Smooth muscle cell (in vitro differentiated cells): Measurements from ENCODE around the gene EXT2. TPM values are rescaled to one million over a fixed set of nuclear protein-coding genes. Genes with fewer than 3 reads are reported as not detected.

Source experiments
- DNase-seq: peaks from one replicate; lab custom pipeline; 2025; ENCODE audit not compliant: unreplicated experiment; lab: John Stamatoyannopoulos, UW
- H2AFZ ChIP-seq: fragments of 200-600 bp; sonication (generic); 2 replicates; pipeline ENCODE4 v1.6.0; 2016; ENCODE audit warnings: antibody characterized with exemption, low read depth, mild to moderate bottlenecking
- H3F3A ChIP-seq: fragments of 200-600 bp; sonication (generic); 2 replicates; pipeline ENCODE4 v1.6.0; 2017; ENCODE audit warnings: antibody characterized with exemption, low read depth
- H3K27ac ChIP-seq: fragments of 200-600 bp; sonication (generic); 2 replicates; pipeline ENCODE4 v1.5.1; 2016; ENCODE audit warnings: low read depth, mild to moderate bottlenecking
- H3K27me3 ChIP-seq: fragments of 200-600 bp; sonication (generic); 2 replicates; pipeline ENCODE4 v1.6.1; 2016; ENCODE audit warnings: low read depth, mild to moderate bottlenecking
- H3K36me3 ChIP-seq: fragments of 200-600 bp; sonication (generic); 2 replicates; pipeline ENCODE4 v1.5.1; 2016; ENCODE audit warnings: low read depth
- H3K4me1 ChIP-seq: fragments of 200-600 bp; sonication (generic); 2 replicates; pipeline ENCODE4 v1.5.1; 2016; ENCODE audit warnings: low read depth
- H3K4me2 ChIP-seq: fragments of 200-600 bp; sonication (generic); 2 replicates; pipeline ENCODE4 v1.6.0; 2016; ENCODE audit warnings: mild to moderate bottlenecking
- H3K4me3 ChIP-seq: fragments of 200-600 bp; sonication (generic); 2 replicates; pipeline ENCODE4 v1.5.1; 2016; ENCODE audit warnings: mild to moderate bottlenecking
- H3K79me2 ChIP-seq: fragments of 200-600 bp; sonication (generic); 2 replicates; pipeline ENCODE4 v1.6.0; 2016; ENCODE audit warnings: low read depth, mild to moderate bottlenecking
- H3K9ac ChIP-seq: fragments of 200-600 bp; sonication (generic); 2 replicates; pipeline ENCODE4 v1.6.0; 2016; ENCODE audit warnings: low read depth
- H3K9me3 ChIP-seq: fragments of 200-600 bp; sonication (generic); replicated peaks from 2 replicates; pipeline ENCODE4 v1.5.1; 2016; ENCODE audit warnings: low read depth
- H4K20me1 ChIP-seq: fragments of 200-600 bp; sonication (generic); 2 replicates; pipeline ENCODE4 v1.6.0; 2016; ENCODE audit warnings: low read depth
- CTCF ChIP-seq: fragments of 200-600 bp; sonication (generic); IDR thresholded peaks from 2 replicates; pipeline ENCODE4 v1.5.1; 2017; ENCODE audit warnings: borderline replicate concordance, mild to moderate bottlenecking, antibody characterized with exemption; ENCODE audit not compliant: insufficient read depth, poor library complexity, severe bottlenecking
- WGBS: methylation state at CpG from one replicate; pipeline ENCODE4 v1.1.7; 2016; ENCODE audit warnings: low lambda C conversion rate; 5-methylcytosine and 5-hydroxymethylcytosine counted together
- polyA plus RNA-seq: library from polyadenylated mRNA; unstranded; fragments of >200 nt; fragmentation: Nextera tagmentation; extraction: Ambion mirVana; gene quantifications from 2 replicates; pipeline ENCODE4 v1.2.1, GENCODE V29; 2016
- total RNA-seq: library from RNA; depleted of rRNA; stranded (reverse); fragments of >200 nt; gene quantifications from 2 replicates; pipeline ENCODE4 v1.2.3, GENCODE V29; 2014

Gene EXT2
- total and polyA plus RNA-seq, 2 experiments from 2014 or later: 87.6 to 144 TPM

DNA sequence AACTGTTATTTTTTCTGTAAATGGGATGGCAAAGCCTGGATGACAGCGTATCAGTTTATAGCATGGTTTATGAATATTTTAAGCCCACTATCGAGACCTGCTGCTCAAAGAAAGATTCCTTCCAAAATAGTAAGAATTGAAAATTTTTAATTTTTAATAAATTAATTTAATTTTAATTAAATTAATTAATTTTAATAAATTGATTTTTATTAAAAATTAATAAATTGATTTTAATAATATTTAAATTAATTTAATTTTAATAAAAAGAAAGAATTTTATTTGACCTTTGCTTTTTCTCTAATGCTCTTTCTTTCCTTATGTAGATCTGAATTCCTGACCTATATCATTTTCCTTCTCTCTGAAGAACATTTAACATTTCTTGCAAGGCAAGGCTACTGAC lies 62.9 kb downstream of the EXT2 start:
- Histone ChIP-seq H3K4me3 (no peak overlapping the region), H3K9ac (no peak overlapping the region), H4K20me1 (peaks cover 61% of the 10 kb centered on the region), H3K36me3 (no peaks in the 10 kb centered on the region), H2AFZ (no peak overlapping the region), H3F3A (no peaks in the 10 kb centered on the region), H3K9me3 (no peaks in the 10 kb centered on the region), H3K4me1 (no peaks in the 10 kb centered on the region), H3K27me3 (peaks cover 4% of the 10 kb centered on the region), H3K4me2 (no peak overlapping the region), H3K27ac (no peak overlapping the region), H3K79me2 (no peaks in the 10 kb centered on the region)
- DNase-seq: no peak
- 98% methylated on average over 2 of the region's 2 CpGs for WGBS
- no peak for TF ChIP-seq CTCF

GRCh38 chr11:44159848-44160721 lies 64.6 kb downstream of the EXT2 start:
- Histone ChIP-seq H3K4me1 (no peaks in the 10 kb centered on the region), H3K9ac (no peak overlapping the region), H3K4me3 (no peak overlapping the region), H3K36me3 (no peaks in the 10 kb centered on the region), H3K27ac (no peak overlapping the region), H3K27me3 (peaks cover 4% of the 10 kb centered on the region), H3K79me2 (peaks cover 3% of the 10 kb centered on the region), H3K4me2 (no peak overlapping the region), H2AFZ (no peak overlapping the region), H3K9me3 (no peaks in the 10 kb centered on the region), H4K20me1 (peaks cover 61% of the 10 kb centered on the region), H3F3A (no peaks in the 10 kb centered on the region)
- no peak for TF ChIP-seq CTCF
- no peak for DNase-seq
- WGBS: 97% methylated on average over 1 of the region's 1 CpG

- no peaks in the 10 kb centered on the region for H3K36me3 ChIP-seq
- H3K4me1 ChIP-seq: no peaks in the 10 kb centered on the region
- H3K79me2 ChIP-seq: peaks cover 3% of the 10 kb centered on the region
- no peak overlapping the region for H3K4me3 ChIP-seq
- no peak for TF ChIP-seq CTCF
- no peaks in the 10 kb centered on the region for H3K9me3 ChIP-seq
- H2AFZ ChIP-seq: no peak overlapping the region
- WGBS: 82% methylated on average over 1 of the region's 1 CpG
- no peak overlapping the region for H3K27ac ChIP-seq
- no peak overlapping the region for H3K9ac ChIP-seq
- no peak overlapping the region for H3K4me2 ChIP-seq
- DNase-seq: no peak
- peaks cover 4% of the 10 kb centered on the region for H3K27me3 ChIP-seq
- H4K20me1 ChIP-seq: peaks cover 70% of the 10 kb centered on the region
- no peaks in the 10 kb centered on the region for H3F3A ChIP-seq
Measured at GRCh38 chr11:44162004-44162403, 66.5 kb downstream of the EXT2 start.

DNA sequence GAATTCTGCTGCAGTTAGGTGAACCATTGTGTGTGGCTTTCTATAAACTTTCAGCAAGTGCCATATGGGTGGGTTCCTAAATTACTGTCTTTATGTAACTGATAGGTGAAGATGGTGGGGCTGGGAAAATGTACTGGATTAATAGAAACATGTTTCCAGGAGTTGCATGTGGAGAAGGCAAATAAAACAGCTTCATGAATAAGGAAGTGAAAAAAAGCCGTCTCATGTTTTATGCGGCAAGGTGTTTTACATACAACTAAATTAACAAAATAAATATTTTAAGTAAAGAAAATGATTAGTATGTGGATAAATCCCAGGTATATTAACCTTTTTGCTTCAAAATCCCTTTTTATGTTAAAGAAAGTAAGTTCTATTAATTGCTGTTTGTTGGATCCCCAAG lies 67.2 kb downstream of the EXT2 start:
- H3F3A ChIP-seq: no peaks in the 10 kb centered on the region
- no peaks in the 10 kb centered on the region for H3K36me3 ChIP-seq
- no peak overlapping the region for H3K4me2 ChIP-seq
- 93% methylated on average over 2 of the region's 2 CpGs for WGBS
- H3K9ac ChIP-seq: no peak overlapping the region
- H3K4me1 ChIP-seq: no peaks in the 10 kb centered on the region
- TF ChIP-seq CTCF: no peak
- H3K79me2 ChIP-seq: peaks cover 3% of the 10 kb centered on the region
- H3K9me3 ChIP-seq: no peaks in the 10 kb centered on the region
- H3K4me3 ChIP-seq: no peak overlapping the region
- no peak overlapping the region for H3K27ac ChIP-seq
- H3K27me3 ChIP-seq: peaks cover 4% of the 10 kb centered on the region
- H2AFZ ChIP-seq: no peak overlapping the region
- peaks cover 75% of the 10 kb centered on the region for H4K20me1 ChIP-seq
- no peak for DNase-seq
